Adrenal gland (tissue), 5 donors: ENCODE results near the gene GPRIN3.
"Not testable (repeated sequence)": the region's sequence is repeated elsewhere in the genome, so short reads cannot be mapped to it uniquely, and the experiment has no call there.

Experiments
- CTCF ChIP-seq, 6 experiments: fragments of 450-650 bp in 4 of 6; fragments of 200-600 bp in 2 of 6; sonication (generic) in 1 of 6; IDR thresholded peaks; 1 replicate in 5 of 6; 2 replicates in 1 of 6; pipeline versions ENCODE4 v1.5.1 to v1.8.0; 2016 to 2021; ENCODE audit warnings: antibody characterized with exemption in 6 of 6, mild to moderate bottlenecking in 2 of 6, moderate library complexity in 1 of 6
- POLR2A ChIP-seq, 2 donors: fragments of 450-650 bp; IDR thresholded peaks; one replicate each; pipeline ENCODE4 v1.6.1; 2017; ENCODE audit warnings: antibody characterized with exemption in 2 of 2, mild to moderate bottlenecking in 2 of 2, moderate library complexity in 1 of 2
- donor health status: DM: no; HTN: no; CAD: no.

GRCh38 chr4:89254347-89254746 is 53.3 kb downstream of the GPRIN3 start:
- not testable (repeated sequence) for TF ChIP-seq POLR2A, CTCF (IDR thresholded peaks at IDR 0.05)
